Liver (tissue), 3 donors: ENCODE results near the gene SPIRE2.
A peak's percentile ranks its signal among the peaks of the same experiment; 100 is the strongest.

Experiments
- CTCF ChIP-seq: fragments of 150-350 bp; IDR thresholded peaks from 2 replicates; pipeline ENCODE4 v1.5.1; 2017; ENCODE audit warnings: improper control_type of control experiment, low read depth, low read length; ENCODE audit not compliant: missing input control
- EGR1 ChIP-seq, 2 donors: IDR thresholded peaks; 2 replicates each; pipeline ENCODE4 v1.6.1; 2016 to 2018; ENCODE audit warnings: antibody characterized with exemption in 2 of 2, low read depth in 2 of 2
- GABPA ChIP-seq, 2 donors: IDR thresholded peaks in 1 of 2; conservative IDR thresholded peaks in 1 of 2; 2 replicates each; pipeline ENCODE4 v1.6.1; 2016; ENCODE audit warnings: antibody characterized with exemption in 2 of 2, mild to moderate bottlenecking in 1 of 2, moderate library complexity in 1 of 2
- HNF4A ChIP-seq, 2 donors: conservative IDR thresholded peaks; 2 replicates each; pipeline ENCODE4 v1.6.1; 2016; ENCODE audit warnings: antibody characterized with exemption in 2 of 2, mild to moderate bottlenecking in 2 of 2
- HNF4G ChIP-seq: IDR thresholded peaks from 2 replicates; pipeline ENCODE4 v1.6.1; 2016; ENCODE audit warnings: antibody characterized with exemption
- JUND ChIP-seq, 2 donors: IDR thresholded peaks; 2 replicates each; pipeline ENCODE4 v1.6.1; 2016; ENCODE audit warnings: antibody characterized with exemption in 2 of 2
- NR2F2 ChIP-seq: IDR thresholded peaks from 2 replicates; pipeline ENCODE4 v1.6.1; 2016; ENCODE audit warnings: antibody characterized with exemption
- RAD21 ChIP-seq, 2 donors: IDR thresholded peaks; 2 replicates each; pipeline ENCODE4 v1.6.1; 2016; ENCODE audit warnings: antibody characterized with exemption in 2 of 2, mild to moderate bottlenecking in 2 of 2
- REST ChIP-seq: IDR thresholded peaks from 2 replicates; pipeline ENCODE4 v1.6.1; 2016; ENCODE audit warnings: antibody characterized with exemption, mild to moderate bottlenecking
- RXRA ChIP-seq, 2 donors: IDR thresholded peaks; 2 replicates each; pipeline ENCODE4 v1.6.1; 2017 to 2018; ENCODE audit warnings: antibody characterized with exemption in 2 of 2, mild to moderate bottlenecking in 1 of 2
- SP1 ChIP-seq: IDR thresholded peaks from 2 replicates; pipeline ENCODE4 v1.6.1; 2018; ENCODE audit warnings: antibody characterized with exemption, mild to moderate bottlenecking
- TAF1 ChIP-seq: conservative IDR thresholded peaks from 2 replicates; pipeline ENCODE4 v1.6.1; 2016; ENCODE audit warnings: antibody characterized with exemption, mild to moderate bottlenecking
- TF ChIP-seq, protein P1 (sequence below): IDR thresholded peaks from 2 replicates; pipeline ENCODE4 v1.6.1; 2016; ENCODE audit warnings: antibody characterized with exemption
- donor health status: healthy.
- donor health status: healthy.

- TF ChIP-seq TAF1, result no peak
- TF ChIP-seq CTCF, result no peak
- TF ChIP-seq, protein P1, sequence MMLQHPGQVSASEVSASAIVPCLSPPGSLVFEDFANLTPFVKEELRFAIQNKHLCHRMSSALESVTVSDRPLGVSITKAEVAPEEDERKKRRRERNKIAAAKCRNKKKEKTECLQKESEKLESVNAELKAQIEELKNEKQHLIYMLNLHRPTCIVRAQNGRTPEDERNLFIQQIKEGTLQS, result no peak
- TF ChIP-seq REST, result no peak
- TF ChIP-seq NR2F2, result no peak
- TF ChIP-seq RXRA (IDR thresholded peaks at IDR 0.05), result peak in 1 of 2 donors; percentile 8
- TF ChIP-seq RAD21 (IDR thresholded peaks at IDR 0.05), result no peak
- TF ChIP-seq GABPA (IDR thresholded peaks at IDR 0.05 in 1 of 2, conservative IDR thresholded peaks at IDR 0.05 in 1 of 2), result no peak
- TF ChIP-seq JUND (IDR thresholded peaks at IDR 0.05), result no peak
- TF ChIP-seq EGR1 (IDR thresholded peaks at IDR 0.05; ENCODE audit: low read depth in 2 of 2), result no peak
- TF ChIP-seq HNF4G, result no peak
- TF ChIP-seq HNF4A (conservative IDR thresholded peaks at IDR 0.05), result no peak
- TF ChIP-seq SP1, result no peak
Observed at GRCh38 chr16:89917773-89918452, 89.6 kb downstream of the SPIRE2 start.
